ENCODE measurements around the gene C1QTNF6. TPM values are rescaled to one million over a fixed set of nuclear protein-coding genes. Genes with fewer than 3 reads are reported as not detected.

Gene C1QTNF6
- total and polyA plus RNA-seq, 10 of the 15 experiments (the other 5 are each of a cell fraction or from before 2014, with no cell fraction given), result 0.16 to 4.1 (median 1.3) TPM

DNA sequence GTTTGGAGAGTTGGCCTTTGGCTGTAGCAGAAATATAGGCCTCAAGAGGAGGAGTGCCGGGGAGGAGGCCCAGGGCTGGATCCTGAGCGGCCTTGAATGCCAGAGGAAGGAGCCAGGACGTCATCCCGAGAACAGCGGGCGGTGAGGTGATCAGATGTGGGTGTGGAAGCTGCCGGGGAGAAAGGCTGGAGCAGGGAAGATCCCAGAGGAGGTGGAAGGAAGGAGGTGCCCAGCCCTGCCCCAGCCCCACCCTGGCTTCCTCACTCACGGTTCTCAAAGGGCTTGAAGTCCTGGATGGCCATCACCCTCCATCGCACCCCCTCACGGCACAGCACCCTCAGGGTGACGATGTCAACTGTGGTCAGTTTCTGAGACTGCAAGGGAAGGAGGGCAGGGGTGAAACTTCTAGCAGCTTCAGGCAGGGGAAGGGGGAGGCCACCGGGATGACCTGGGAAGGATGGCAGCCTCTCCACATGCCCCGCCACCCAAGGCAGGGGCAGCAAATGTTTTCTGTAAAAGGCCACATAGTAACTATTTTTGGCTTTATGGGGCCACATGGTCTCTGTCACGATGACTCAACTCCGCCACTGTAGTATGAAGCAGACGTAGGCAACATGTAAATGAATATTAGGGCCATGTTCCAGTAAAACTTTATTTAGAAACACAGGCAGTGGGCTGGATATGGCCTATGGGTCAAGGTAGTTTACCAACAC is 49.0 kb downstream of the C1QTNF6 start:
- no TSS peak for BruUV-seq (replicated peaks)
- H3K4me1 ChIP-seq (ENCODE audit: control insufficient read depth, insufficient read depth, low read length), result peaks cover 18% of the 10 kb centered on the region
- no peaks in the 10 kb centered on the region; the same call in 1 of the 2 replicates for H4K20me1 ChIP-seq (ENCODE audit: control insufficient read depth, insufficient read depth)
- ChIA-PET RAD21 (ENCODE audit: unreplicated experiment) (interaction anchor here (1.3 to 2.1 kb wide), 5 partner anchors 10 to 59 kb away, joined by 3 to 8 read pairs (median 4); partner anchors contain the start of gene IL2RB), POLR2A (interaction anchor here (1.2 kb wide), 1 partner anchor 9 kb away, joined by 6 read pairs; no protein-coding TSS in a partner anchor), CTCF (interaction anchor here (1.2 to 1.9 kb wide), 3 partner anchors 19 to 39 kb away, joined by 4 to 8 read pairs (median 5); no protein-coding TSS in a partner anchor), SMC1A (ENCODE audit: uncharacterized antibody, unreplicated experiment) (interaction anchor here (1.3 to 2.8 kb wide), 6 partner anchors 11 to 53 kb away, joined by 3 to 19 read pairs (median 6); partner anchors contain the start of gene IL2RB)
- no peaks in the 10 kb centered on the region for H3K9me3 ChIP-seq (replicated peaks; ENCODE audit: control insufficient read depth, insufficient read depth, low read length)
- no peak overlapping the region; the same call in 1 of the 2 replicates for H3K9ac ChIP-seq (ENCODE audit: control insufficient read depth, insufficient read depth, low read length)
- H3K27me3 ChIP-seq (replicated peaks in 1 of 2; ENCODE audit: control insufficient read depth in 2 of 2, insufficient read depth in 2 of 2, low read length in 1 of 2), result no peaks in the 10 kb centered on the region
- DNase-seq (ENCODE audit: low read depth, low spot score) (no peak), FAIRE-seq (no peak), ATAC-seq (peak; percentile 43)
- no peak overlapping the region for H3K4me3 ChIP-seq
- WGBS (ENCODE audit: insufficient coverage, insufficient replicate concordance, low lambda C conversion rate, missing lambda C conversion rate), result 40% methylated on average over 16 of the region's 16 CpGs
- no peak overlapping the region for H2AFZ ChIP-seq (ENCODE audit: control insufficient read depth, low read depth, low read length)
- H3K79me2 ChIP-seq (ENCODE audit: control insufficient read depth, insufficient read depth, low read length), result peaks cover 5% of the 10 kb centered on the region
- intact Hi-C loops (cut with micrococcal nuclease; ENCODE audit: unreplicated experiment), result no loop called here
- H3K4me2 ChIP-seq (ENCODE audit: control insufficient read depth, insufficient read depth), result no peak overlapping the region
- H3K36me3 ChIP-seq (ENCODE audit: control insufficient read depth in 2 of 2, insufficient read depth in 2 of 2, low read length in 1 of 2), result peaks cover 32 to 70% of the 10 kb centered on the region in 2 experiments
- in situ Hi-C loops (cut with MboI), result no loop called here
- peak overlapping the region; percentile 18; the same call in 1 of the 2 replicates for H3K27ac ChIP-seq (ENCODE audit: control insufficient read depth, insufficient read depth)
- TF ChIP-seq, protein P1, sequence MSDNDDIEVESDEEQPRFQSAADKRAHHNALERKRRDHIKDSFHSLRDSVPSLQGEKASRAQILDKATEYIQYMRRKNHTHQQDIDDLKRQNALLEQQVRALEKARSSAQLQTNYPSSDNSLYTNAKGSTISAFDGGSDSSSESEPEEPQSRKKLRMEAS (IDR thresholded peaks at IDR 0.05; ENCODE audit: low read depth, low read length), result no peak
- no peak for TF ChIP-seq ATF7 (IDR thresholded peaks at IDR 0.05; ENCODE audit: low read depth)
- TF ChIP-seq MTA2 (IDR thresholded peaks at IDR 0.05; ENCODE audit: low read depth), result no peak
- no peak for TF ChIP-seq CHD1 (IDR thresholded peaks at IDR 0.05; ENCODE audit: low read depth, low read length)
- TF ChIP-seq BCL11A (IDR thresholded peaks at IDR 0.05; ENCODE audit: low read depth, low read length), result no peak
- TF ChIP-seq MEF2A (IDR thresholded peaks at IDR 0.05; ENCODE audit: insufficient read depth, low read depth, low read length), result 0 out of 2 replicates have a peak, but pooled peaks have one; percentile 27
- no peak for TF ChIP-seq NBN (IDR thresholded peaks at IDR 0.05)
- TF ChIP-seq, protein P2, sequence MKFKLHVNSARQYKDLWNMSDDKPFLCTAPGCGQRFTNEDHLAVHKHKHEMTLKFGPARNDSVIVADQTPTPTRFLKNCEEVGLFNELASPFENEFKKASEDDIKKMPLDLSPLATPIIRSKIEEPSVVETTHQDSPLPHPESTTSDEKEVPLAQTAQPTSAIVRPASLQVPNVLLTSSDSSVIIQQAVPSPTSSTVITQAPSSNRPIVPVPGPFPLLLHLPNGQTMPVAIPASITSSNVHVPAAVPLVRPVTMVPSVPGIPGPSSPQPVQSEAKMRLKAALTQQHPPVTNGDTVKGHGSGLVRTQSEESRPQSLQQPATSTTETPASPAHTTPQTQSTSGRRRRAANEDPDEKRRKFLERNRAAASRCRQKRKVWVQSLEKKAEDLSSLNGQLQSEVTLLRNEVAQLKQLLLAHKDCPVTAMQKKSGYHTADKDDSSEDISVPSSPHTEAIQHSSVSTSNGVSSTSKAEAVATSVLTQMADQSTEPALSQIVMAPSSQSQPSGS (IDR thresholded peaks at IDR 0.05; ENCODE audit: low read length), result no peak
- TF ChIP-seq NFYA (IDR thresholded peaks at IDR 0.05; ENCODE audit: borderline replicate concordance, low read depth, low read length), result no peak
- peak; percentile 51 for TF ChIP-seq MEF2B (IDR thresholded peaks at IDR 0.05; ENCODE audit: partially characterized antibody, poor library complexity, severe bottlenecking)
- no peak for TF ChIP-seq CREB1 (IDR thresholded peaks at IDR 0.05; ENCODE audit: low read depth)
- TF ChIP-seq ESRRA (IDR thresholded peaks at IDR 0.05; ENCODE audit: low read length), result no peak
- no peak for TF ChIP-seq NFYB (IDR thresholded peaks at IDR 0.05; ENCODE audit: insufficient read depth, low read depth, low read length)
- TF ChIP-seq SREBF1 (IDR thresholded peaks at IDR 0.05; ENCODE audit: low read length), result no peak
- no peak for TF ChIP-seq WRNIP1 (IDR thresholded peaks at IDR 0.05; ENCODE audit: borderline replicate concordance, low read depth, low read length)
- TF ChIP-seq, protein P3, sequence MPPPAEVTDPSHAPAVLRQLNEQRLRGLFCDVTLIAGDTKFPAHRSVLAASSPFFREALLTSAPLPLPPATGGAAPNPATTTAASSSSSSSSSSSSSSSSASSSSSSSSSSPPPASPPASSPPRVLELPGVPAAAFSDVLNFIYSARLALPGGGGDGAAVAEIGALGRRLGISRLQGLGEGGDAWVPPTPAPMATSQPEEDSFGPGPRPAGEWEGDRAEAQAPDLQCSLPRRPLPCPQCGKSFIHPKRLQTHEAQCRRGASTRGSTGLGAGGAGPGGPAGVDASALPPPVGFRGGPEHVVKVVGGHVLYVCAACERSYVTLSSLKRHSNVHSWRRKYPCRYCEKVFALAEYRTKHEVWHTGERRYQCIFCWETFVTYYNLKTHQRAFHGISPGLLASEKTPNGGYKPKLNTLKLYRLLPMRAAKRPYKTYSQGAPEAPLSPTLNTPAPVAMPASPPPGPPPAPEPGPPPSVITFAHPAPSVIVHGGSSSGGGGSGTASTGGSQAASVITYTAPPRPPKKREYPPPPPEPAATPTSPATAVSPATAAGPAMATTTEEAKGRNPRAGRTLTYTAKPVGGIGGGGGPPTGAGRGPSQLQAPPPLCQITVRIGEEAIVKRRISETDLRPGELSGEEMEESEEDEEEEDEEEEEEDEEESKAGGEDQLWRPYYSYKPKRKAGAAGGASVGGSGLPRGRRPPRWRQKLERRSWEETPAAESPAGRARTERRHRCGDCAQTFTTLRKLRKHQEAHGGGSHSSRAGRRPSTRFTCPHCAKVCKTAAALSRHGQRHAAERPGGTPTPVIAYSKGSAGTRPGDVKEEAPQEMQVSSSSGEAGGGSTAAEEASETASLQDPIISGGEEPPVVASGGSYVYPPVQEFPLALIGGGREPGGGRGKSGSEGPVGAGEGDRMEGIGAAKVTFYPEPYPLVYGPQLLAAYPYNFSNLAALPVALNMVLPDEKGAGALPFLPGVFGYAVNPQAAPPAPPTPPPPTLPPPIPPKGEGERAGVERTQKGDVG (CRISPR knock-in tag; IDR thresholded peaks at IDR 0.05), result no peak

Data from GM12878 (cell line).